Pericardium fibroblast (primary cell): ENCODE results near the gene TMA7. TPM values are rescaled to one million over a fixed set of nuclear protein-coding genes. Genes with fewer than 3 reads are reported as not detected.

Source experiments
- total RNA-seq: library from RNA; depleted of rRNA; stranded (reverse); fragments of >200 nt; gene quantifications from 2 replicates; pipeline ENCODE4 v1.2.3, GENCODE V29; 2015

TMA7 gene
- 416 and 436 TPM in 2 replicates for total RNA-seq

DNA sequence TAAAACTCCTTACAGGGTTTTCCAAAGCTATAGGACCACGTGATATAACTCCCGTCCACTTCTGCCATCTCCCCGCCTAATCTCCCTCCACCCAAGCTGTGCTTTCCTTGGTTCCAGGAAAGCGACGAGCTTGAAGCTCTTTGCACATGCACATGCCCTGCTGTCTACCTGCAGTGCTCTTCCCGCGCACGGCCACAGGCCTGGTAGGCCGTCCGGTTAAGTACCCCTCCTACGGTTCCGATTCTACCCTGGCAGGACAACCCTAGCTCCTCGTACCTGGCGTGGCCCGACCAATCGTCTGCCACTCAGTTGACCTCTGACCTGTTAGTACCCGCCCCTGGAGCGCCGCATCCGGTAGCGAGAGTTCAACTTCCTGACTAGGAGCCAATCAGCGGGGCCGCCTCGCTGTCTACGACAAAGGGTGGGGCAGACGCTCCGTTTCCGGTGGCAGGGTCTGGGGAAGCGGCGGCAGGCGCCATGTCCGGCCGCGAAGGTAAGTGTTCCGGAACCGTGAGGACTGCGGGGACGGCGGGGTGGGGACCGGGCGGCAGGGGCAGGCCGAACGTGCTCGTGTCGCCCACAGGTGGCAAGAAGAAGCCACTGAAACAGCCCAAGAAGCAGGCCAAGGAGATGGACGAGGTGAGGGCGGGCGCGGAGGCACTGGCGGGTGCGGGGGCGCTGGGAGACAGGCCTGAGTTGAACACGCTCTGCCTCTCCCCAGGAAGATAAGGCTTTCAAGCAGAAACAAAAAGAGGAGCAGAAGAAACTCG is at the start of gene TMA7, which contains the start of gene CCDC51:
TSS of gene TMA7 (plus strand) at position 438 of the 770 bp plus-strand sequence. CDS start at position 478, 40 bp downstream.
TSS of gene CCDC51 (minus strand) at position 300 of the 770 bp plus-strand sequence. CDS start 4,991 bp downstream, outside the sequence.

DNA sequence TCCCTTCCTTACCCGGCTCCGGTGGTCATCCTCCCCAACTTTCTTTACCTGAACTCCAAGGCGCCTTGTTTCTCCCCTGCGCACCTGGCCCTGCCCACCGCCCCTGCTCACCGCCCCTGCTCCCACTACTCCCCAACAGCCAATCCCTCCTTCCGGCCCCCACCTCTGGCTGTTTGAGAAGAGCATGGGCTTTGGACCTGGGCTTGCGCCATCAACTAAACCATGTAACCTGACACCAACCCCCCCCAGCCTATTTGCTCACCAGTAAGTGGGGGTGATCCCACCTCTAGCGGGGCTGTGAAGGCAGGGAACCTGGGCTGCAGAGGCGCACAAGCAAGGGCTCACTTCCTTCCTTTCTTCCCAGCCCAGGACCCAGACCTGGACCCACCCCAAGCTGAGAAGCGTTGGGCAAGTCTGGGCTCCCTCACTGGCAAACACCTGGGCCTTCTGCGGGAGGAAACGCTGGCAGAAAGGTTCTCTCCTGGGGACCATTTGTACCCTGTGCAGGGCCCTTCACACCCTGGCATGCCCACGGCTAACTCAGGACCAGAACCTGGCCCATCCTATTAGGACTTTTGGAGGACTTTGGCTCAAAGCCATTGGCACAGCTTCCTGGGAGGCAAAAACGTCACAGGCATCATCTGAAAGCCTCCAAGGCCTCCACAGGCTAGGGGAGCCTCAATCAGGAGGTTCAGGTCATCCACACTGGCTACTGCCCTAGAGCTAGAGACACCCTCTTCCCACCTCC is 9.9 kb upstream of the TMA7 start, which contains the start of gene PLXNB1:
TSS of gene PLXNB1 (minus strand) at position 127 of the 748 bp plus-strand sequence. CDS start 5,475 bp downstream, outside the sequence.

DNA sequence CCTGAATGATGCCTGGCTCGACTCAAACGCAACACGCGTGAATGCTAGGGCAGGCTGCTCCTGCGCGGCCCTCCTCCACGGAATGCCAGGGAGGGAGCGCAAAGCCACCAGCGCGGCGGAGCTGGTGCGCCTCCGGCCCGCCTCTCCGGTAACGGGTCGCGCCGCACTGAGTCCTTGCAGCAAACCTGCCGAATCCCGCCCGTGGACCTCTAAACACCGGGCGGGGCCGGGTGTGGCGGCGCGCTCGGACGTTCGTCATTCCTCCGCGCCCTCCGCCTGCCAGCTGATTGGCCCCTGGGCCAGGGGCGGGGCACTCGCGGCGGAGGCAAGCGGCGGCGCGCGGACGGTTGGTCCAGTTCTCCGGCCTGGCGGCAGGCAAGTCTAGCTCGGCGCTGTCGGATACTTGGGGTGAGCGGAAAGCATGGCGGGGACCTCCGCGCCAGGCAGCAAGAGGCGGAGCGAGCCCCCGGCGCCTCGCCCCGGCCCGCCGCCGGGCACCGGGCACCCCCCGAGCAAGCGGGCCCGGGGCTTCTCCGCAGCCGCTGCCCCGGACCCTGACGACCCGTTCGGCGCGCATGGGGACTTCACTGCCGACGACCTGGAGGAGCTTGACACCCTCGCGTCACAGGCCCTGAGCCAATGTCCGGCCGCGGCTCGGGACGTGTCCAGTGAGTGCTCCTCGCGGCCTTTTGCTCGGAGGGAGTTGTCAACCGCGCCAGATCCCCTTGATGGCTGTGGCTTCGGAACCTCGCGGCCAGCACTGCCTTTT is 6.6 kb downstream of the TMA7 start, which contains the start of gene ATRIP:
TSS of gene ATRIP (plus strand) at position 313 of the 769 bp plus-strand sequence. CDS start at position 422, 109 bp downstream.

Other genes starting within 250 kb of the TMA7 start
- gene CAMP, start 216.8 kb upstream of the TMA7 start, total RNA-seq = not detected in 2 replicates
- gene ZNF589, start 199.2 kb upstream of the TMA7 start, total RNA-seq = 1.2 and 2.1 TPM in 2 replicates
- gene NME6, start 138.9 kb upstream of the TMA7 start, total RNA-seq = 19.8 and 20.5 TPM in 2 replicates
- gene SPINK8, start 106.6 kb upstream of the TMA7 start, total RNA-seq = not detected in 2 replicates
- not detected in 2 replicates for gene FBXW12, start 68.0 kb upstream of the TMA7 start, total RNA-seq
- gene PLXNB1, start 10.2 kb upstream of the TMA7 start, total RNA-seq = 25.7 and 34.4 TPM in 2 replicates
- 15.4 and 23.6 TPM in 2 replicates for gene CCDC51, start 138 bp upstream of the TMA7 start, total RNA-seq
- gene ATRIP, start 6.5 kb downstream of the TMA7 start, total RNA-seq = 4.2 and 5.2 TPM in 2 replicates
- gene SHISA5, start 63.9 kb downstream of the TMA7 start, total RNA-seq = 153 and 189 TPM in 2 replicates
- gene PFKFB4, start 116.5 kb downstream of the TMA7 start, total RNA-seq = 5.5 and 15.9 TPM in 2 replicates
- 0.09 TPM in 1 of 2 replicates, not detected in the other for gene UCN2, start 123.5 kb downstream of the TMA7 start, total RNA-seq
- gene COL7A1, start 155.1 kb downstream of the TMA7 start, total RNA-seq = 11.7 and 14.5 TPM in 2 replicates
- 166 and 222 TPM in 2 replicates for gene UQCRC1, start 169.4 kb downstream of the TMA7 start, total RNA-seq
- not detected in 2 replicates for gene TMEM89, start 181.5 kb downstream of the TMA7 start, total RNA-seq
- 18.0 and 29.3 TPM in 2 replicates for gene SLC26A6, start 195.2 kb downstream of the TMA7 start, total RNA-seq
- 1.8 and 2.2 TPM in 2 replicates for gene CELSR3, start 222.6 kb downstream of the TMA7 start, total RNA-seq
- gene NCKIPSD, start 245.7 kb downstream of the TMA7 start, total RNA-seq = 20.1 and 44.0 TPM in 2 replicates